D721Med (cell line): ENCODE results near the gene PCDH9.

Source experiments
- DNase-seq: peaks from one replicate; pipeline ENCODE4 v3.0.0; 2011; ENCODE audit warnings: low spot score; ENCODE audit not compliant: insufficient read length
- FAIRE-seq: peaks from 2 replicates; lab custom pipeline; 2011; peaks lifted over from hg19 to GRCh38; lab: Jason Lieb, UNC
- CTCF ChIP-seq: IDR thresholded peaks from 2 replicates; pipeline ENCODE4 v1.5.1; 2012; ENCODE audit warnings: mild to moderate bottlenecking, control low read depth; ENCODE audit not compliant: insufficient read depth; ENCODE audit errors: missing control alignments

Gene PCDH9

GRCh38 chr13:66805657-66806056, 424.5 kb downstream of the PCDH9 start:
- DNase-seq: no peak
- TF ChIP-seq CTCF: no peak
- FAIRE-seq: no peak

GRCh38 chr13:66803808-66804456, 426.2 kb downstream of the PCDH9 start:
- TF ChIP-seq CTCF: no peak
- FAIRE-seq (no peak), DNase-seq (no peak)

- DNase-seq (no peak), FAIRE-seq (no peak)
- no peak for TF ChIP-seq CTCF
Measured at GRCh38 chr13:66803013-66803807, 426.9 kb downstream of the PCDH9 start.

- peak; percentile 81 for FAIRE-seq
- TF ChIP-seq CTCF: no peak
- no peak for DNase-seq
Measured at GRCh38 chr13:66795636-66796035, 434.5 kb downstream of the PCDH9 start.

- TF ChIP-seq CTCF: no peak
- FAIRE-seq (peak; percentile 97), DNase-seq (no peak)
Measured at GRCh38 chr13:66794340-66795031, 435.6 kb downstream of the PCDH9 start.

- DNase-seq (no peak), FAIRE-seq (no peak)
- no peak for TF ChIP-seq CTCF
Measured at GRCh38 chr13:66790861-66791260, 439.3 kb downstream of the PCDH9 start.
